HG03135 (cell line): ENCODE data around the gene TAP1.

ENCODE experiments used
- ATAC-seq: cut with Tn5 transposase; IDR thresholded peaks from one replicate; pipeline ENCODE4 v1.9.1; 2021; ENCODE audit warnings: mild to moderate bottlenecking, moderate library complexity; ENCODE audit not compliant: unreplicated experiment

TAP1 gene

DNA sequence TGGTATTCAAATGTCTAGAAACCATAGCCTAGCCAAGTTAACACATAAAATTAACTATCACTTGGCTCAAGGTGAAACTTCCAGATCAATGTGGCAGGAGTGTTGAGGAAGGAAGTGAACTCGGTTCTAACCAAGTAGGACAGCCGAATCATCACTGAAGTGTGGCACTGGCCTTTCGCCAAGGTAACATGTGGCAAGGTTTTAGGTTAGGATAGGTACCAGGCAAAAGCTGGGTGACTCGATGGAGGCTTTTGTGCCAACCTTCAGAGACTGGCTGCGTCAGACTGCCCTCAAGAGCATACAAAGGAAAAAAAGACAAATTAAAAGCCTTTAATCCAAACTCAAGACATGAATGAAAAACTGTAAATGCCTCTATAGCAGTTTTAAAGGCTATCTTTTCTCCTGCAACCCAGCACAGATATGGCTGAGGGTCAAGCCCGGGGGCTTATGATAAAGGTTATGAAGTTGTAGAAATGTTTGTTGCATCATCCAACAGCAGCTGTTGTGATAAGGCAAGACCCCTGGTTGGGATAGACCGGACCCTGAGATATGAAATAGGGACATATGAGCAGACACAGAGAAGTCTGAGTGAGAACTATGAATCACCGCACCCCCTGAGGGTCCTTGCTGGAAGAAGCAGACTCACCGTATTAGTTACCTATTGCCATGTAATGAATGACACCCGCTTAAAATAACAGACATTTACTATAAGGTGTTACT is 12.4 kb upstream of the TAP1 start:
- ATAC-seq = no peak

DNA sequence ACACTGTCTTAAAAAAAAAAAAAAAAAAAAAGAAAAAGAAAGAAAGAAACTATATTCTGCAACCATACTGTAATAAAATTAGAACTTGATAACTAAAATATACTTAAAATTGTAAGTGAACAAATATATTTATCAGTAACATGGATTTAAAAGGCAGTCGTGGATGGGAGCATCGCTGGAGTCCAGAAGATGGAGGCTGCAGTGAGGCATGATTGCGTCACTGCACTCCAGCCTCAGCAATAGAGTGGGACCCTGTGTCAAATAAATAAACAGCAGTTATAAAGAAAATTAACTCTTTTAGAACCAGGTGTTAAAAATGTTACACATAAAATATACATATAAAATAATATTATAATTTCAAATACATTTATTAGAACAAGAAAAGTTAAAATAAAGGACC is 9.2 kb upstream of the TAP1 start:
- no peak for ATAC-seq

DNA sequence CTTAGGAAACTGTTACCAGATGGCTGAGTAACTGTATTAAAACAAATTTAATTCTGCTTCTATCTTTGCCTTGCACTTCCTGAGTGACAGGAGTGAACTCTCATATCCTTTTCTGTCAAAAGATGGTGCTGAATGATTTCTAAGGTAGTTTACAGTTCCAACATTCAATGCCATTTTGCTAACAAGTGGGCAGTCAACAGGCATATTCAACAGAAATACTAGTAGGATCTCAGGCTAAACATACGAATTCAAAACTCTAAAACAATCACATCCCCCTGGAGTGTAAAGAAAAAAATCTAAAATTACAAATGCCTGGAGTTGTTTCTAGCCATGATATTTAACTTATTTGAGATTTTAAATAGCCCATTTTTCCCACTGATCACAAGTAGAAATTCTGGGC is 7.2 kb upstream of the TAP1 start:
- no peak for ATAC-seq

DNA sequence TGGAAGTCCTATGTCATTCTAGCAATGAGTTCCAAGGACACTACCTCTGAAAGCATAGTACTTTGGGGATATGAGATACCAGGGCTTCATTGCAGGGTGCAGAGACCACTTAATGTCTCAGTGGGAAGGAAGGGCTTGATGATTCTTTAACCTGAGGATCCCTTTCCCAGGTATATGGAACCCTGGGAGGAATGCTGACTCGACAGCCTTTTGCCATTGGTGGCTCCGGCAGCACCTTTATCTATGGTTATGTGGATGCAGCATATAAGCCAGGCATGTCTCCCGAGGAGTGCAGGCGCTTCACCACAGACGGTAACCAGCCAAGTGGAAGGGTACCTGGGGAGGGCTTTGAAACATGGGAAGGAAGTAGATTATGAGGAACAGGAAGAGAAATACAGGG is 4.7 kb upstream of the TAP1 start:
- ATAC-seq = no peak

DNA sequence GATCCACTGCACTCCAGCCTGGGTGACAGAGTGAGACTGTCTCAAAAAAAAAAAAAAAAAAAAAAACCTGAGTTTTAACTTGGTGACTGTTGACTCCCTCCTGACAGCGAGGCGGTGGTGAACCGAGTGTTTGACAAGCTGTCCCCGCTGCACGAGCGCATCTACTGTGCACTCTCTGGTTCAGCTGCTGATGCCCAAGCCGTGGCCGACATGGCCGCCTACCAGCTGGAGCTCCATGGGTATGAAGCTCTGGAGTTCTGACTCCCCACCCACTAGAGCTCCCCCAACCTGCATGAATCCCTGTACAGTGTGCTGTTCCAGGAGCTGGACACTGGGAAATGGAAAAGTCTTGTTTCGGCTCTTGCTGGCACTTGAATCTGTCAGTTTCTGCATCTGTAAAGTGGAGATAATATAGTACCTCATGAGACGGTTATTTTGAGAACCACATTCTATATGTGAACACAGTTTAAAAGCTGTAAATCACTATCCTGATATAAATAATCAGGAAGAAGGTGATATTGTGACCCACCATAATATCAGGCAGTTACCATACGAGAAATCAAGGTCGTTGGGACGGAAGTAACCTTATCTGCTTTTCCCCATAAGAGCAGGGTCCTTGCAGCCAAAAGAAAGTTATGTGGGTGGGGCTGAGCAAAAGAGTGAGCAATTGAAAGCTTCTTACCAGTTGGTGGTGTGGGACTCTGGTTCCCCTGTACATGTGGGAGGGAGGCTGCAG is 3.8 kb upstream of the TAP1 start:
- ATAC-seq = no peak

DNA sequence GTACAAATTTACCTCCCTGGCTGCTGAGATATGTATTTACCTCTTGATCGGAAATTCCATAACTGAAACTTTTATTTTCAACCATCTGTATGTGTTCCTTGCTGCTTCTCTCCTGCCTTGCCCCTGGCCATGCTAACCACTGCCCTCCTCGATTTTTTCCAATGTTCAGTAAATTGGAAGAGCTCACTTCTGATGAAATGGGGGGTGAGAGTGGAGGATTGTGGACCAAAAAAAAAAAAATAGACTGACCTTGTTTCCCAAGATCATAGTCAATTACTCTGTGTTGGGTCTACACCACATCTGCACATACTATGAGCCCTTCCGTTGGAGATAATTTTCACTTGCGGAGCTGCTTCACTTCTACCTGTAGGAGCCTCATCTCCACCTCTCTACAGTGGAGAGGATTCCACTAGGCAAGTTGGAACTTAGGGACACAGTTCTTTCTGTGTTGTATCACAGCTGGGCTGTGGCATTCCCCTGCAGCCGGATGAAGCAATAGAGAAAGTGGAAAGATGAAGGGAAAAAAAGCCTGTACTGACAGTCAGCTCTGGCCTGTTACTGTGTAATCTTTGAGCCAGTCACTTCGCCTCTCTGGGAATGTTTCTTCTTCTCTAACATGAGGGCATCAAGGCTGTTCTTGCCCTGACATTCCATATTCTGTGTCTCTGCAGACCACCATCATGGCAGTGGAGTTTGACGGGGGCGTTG is 2.1 kb upstream of the TAP1 start:
- no peak for ATAC-seq

DNA sequence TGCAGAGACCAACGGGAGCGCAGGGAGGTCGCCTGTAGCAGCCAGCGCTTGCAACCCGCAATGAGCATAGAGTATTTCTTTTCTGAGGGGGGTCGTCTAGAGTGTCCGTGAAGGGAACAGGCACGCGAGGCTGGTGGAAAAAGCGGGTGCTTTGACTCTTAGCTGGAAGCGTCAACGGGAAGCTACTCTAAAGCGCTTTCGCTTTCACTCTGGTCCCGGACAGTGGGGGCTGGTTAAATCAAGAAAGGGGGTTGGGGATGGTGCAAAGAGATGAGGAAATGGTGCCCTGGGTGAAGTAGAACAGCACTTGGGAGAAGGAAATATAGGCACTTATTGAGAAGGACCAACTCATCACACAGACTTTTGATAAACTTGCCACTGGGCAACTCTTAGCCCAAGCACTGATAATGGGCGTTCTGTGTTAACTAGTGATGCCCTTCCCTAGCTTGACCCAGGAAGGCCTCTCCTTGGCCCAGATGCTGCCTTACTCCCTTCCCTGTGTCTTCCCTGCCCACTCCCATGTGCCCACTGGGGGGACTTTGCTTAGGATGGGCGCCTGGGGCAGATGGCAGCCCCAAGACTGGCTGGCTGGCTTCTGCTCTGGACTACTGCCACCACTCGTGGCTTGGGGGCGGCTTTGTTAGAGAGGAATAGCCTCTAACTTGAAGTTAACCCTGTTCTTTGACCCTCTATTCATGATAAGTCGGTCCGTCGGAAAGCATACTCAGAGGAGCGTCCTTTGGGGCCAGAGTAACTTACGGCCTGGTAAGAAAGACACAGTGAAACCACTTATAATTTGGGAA is 1.1 kb upstream of the TAP1 start:
- ATAC-seq = peak; percentile 26

DNA sequence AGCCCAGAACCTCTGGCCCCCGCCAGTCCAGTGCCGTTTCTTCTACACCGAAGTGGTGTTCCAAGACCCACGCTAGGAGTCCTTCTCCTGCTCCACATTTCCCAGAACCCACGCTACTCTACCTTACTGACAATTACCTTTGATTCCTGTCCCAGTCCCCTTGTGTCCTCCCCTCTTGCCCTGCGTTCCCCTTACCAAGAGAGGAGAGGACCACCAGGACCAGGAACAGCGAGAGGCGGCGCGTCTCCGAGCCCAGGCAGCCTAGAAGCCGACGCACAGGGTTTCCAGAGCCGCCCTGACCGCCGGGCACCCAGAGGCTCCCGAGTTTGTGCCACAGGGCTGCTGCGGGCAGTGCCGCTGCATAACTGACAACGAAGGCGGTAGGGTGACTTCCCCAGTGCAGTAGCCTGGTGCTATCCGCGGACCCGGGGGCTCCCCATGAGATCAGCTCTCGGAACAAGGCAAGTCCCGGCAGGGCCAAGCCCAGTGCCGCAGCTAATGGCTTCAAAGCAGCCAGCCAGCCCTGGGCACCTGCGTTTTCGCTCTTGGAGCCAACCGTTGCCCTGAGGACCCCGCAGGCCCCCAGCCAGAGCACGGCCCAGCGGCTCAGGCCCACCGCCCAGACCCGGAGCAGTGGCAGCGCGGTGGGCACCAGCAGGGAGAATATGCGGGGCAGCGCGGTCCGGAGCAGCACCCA is 512 bp downstream of the TAP1 start:
- peak; percentile 20 for ATAC-seq

DNA sequence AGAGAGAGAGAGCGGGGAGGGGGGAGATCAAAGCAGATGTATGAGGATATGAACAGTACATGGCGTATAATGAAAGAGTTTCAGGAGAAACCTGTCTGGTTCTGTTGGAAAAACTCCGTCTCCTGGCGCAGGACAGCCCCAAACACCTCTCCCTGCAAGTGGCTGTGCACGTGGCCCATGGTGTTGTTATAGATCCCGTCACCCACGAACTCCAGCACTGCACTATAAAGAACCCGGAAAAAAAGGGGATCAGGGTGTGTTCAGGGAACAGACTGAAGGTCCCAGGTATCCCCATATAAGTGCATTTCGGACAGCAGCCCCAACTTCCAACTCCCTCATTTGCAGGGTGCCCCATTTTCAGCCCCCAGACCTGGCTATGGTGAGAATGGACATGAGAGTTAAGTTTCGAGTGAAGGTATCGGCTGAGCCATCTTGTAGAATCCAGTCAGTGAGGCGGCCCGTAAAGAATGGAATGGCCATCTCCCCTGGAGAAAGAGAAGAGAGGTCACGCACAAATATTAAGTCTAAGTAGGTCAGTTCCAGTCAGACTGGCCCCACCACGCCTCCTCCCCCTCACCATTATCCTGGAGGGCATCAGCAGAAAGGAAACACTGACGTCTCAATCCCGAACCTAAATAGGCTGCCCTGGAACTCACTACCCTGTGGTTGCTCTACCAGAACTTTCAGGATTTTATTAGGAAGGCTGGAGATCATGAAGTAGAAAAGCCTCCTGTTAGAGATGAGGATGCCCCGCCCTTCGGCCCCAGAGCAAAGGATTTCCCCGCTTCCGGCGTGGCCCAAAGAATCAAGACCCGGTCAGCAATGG is 1.3 kb downstream of the TAP1 start:
- ATAC-seq = no peak

DNA sequence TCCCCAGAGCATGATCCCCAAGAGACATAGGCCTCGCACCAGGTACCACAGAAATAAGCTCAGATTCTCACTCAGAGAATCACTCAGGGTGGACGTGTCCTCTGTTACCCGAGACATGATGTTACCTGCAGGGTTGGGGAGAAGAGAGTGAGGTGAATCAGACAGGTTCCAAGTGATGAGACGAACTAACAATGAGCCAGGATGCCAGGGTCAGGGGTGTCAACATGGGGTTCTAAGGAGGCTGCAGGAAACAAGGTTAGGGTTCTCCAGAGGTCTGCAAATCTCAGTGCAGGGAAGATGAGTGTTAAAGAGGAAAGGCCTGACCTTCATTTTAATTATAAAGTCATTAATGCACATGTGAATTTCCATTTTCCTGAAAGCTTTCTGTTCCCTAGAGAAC is 2.5 kb downstream of the TAP1 start:
- ATAC-seq = no peak

DNA sequence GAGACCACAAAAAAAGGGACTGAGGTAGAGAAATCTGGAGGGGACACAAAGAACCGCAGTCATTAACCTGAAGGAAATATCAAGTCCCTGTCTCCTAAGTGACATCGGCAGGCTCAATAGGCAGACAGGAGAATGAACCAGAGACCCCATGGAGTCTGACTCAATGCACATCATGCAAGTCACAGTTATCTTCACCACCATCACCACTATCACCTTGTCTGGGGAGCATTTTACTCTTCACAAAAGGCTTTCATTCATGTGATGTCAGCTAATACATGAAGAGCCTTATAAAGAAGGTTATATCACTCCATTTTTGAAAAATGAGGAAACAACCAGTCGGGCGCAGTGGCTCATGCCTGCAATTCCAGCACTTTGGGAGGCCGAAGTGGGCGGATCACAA is 4.4 kb downstream of the TAP1 start:
- ATAC-seq = no peak

DNA sequence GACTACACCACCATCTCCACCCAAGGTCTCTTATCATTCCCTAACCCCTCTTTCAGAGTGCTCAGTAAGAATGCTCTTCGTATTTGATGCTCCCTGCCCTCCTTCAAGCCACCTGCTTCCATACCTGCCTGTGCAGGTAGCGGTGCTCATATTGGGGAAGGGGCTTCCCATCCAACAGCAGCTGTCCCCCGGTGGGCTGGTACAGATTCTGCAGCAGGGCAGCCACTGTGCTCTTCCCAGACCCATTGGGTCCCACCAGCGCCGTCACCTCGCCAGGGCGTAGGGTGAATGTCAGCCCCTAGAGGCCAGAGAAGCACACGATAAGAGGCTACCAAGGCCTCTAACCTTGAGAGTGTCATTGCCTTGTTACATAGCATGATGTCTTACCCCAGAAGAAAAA is 5.7 kb downstream of the TAP1 start:
- no peak for ATAC-seq

DNA sequence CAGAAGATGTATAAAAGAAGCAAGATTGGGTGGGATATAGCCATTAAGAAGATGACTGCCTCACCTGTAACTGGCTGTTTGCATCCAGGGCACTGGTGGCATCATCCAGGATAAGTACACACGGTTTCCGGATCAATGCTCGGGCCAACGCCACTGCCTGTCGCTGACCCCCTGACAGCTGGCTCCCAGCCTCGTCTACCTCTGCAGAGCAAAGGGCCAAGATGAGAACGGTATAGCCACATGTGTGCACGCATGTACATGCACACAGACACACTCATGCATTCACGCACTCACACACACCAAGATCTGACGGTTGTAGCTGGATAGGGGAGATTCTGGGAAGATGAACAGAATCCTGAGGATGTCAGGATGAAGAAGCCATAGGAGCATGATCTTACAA is 6.5 kb downstream of the TAP1 start:
- no peak for ATAC-seq

DNA sequence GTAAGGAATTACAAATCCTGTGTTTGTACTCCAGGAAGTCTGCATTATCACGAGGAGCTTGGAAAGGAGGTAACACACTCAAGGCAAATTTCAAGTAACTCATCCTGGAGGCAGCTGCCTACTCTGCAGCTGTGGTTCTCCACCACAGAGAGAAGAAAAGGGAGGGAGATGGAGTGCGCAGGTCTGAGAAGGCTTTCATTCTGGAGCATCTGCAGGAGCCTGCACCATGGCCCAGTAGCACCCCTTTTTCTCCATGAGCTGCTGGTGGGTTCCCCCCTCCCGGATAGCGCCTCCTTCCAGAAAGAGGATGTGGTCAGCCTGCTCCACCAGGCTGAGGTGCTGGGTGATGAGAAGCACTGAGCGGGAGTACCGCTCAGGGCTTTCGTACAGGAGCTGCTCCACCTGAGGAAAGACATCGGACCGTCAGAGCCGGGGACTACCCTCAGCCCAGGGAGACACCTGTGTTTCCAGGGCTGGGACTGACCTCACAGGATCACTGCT is 8.1 kb downstream of the TAP1 start:
- ATAC-seq = no peak

DNA sequence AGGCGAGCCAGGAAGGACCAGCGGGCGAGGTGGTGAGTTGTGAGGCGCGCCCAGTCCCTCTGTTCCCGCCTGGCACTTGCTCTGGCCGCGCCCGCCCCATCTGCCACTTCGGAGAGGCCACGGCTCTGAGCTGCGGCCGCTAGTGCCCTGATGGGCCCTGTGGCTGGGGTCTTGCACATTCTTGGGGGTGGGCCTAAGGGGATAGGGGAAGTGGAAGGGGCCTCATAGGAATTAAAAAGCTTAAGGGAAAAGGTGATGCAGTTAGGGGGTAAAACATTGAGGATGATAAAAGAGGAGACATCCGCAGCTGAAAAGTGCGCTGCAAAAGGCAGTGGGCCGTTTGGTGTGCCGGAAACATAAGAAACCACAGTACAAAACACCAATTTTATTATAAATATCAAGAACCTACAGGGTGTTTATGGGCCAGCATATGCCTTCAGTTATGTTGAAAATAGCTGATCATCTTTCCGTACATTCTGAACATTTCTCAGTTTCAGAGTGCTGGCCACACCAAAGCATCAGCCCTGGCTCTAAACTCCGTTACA is 8.6 kb downstream of the TAP1 start:
- ATAC-seq = no peak

DNA sequence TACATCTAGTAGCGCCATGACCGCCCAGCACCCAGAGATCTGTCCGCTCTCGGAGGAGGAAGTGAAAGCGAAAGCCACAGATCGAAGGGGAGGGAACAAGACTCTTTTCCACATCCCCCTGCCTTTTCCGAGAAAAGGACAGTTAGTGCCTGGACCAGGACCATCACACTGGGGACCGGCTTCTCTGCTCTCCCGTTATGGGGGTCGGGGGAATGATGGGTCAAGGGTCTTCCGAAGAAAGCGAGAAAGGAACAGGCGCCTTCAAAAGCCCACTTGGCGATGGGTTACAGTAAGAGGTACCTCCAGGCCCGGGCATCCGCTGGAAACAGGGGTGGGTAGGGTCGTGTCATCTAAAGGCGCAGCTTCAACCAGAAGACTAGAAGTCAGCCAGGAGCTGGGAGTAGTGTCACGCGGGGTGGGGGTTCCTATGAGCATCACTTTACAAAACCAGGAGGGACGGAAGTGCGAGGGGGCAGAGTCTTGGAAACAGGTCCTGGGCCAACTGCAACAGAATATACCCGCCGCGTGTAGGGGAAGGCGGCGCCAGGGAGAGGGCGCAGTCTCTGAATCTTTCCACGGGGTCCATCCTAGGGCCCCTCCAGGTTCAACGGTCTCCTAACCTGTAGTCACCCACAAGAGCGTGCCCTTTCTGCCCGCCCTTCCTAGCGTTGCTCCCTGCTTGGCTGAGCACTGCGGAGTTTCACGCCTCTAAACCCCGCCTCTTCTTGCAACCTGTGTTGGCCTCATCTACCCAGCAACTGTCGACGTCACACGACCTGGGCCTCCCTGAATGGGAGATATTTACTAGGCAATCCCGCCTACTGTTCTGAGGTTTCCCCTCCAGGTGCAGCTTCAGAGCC is 9.3 kb downstream of the TAP1 start, which contains the start of gene PSMB8:
TSS of gene PSMB8 (minus strand) at position 69 of the 860 bp plus-strand sequence. CDS start at position 18, 51 bp downstream.
- peak; percentile 71 for ATAC-seq

DNA sequence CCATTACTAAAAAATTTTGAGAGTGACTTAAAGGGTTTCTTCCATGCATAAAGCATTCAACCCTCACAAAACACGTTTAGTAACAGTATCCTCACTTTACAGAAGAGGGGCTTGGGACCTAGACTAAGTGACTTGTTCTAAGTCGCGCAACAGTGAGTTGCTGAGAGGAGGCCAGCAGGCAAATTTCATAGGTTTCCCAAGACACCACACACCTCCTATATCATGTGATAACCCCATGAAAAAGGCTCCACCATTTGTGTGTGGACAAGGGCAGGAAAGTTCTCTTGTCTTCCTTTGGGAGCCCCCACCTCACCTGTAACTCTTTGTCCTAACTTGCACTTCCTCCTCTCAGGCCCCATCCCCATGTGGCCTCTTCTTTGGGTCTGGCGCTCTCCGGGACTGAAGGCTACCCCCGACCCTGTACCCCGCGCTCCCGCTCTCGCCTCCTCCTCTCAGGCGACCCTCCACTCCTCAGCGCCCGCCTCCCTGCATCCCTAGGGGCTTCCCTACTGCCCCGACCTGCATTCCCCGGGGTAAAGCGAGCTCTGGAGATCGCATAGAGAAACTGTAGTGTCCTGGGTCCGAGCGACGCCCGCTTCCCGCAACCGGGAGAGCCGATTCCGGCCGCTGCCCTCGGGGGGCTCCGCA is 10.0 kb downstream of the TAP1 start:
- no peak for ATAC-seq

DNA sequence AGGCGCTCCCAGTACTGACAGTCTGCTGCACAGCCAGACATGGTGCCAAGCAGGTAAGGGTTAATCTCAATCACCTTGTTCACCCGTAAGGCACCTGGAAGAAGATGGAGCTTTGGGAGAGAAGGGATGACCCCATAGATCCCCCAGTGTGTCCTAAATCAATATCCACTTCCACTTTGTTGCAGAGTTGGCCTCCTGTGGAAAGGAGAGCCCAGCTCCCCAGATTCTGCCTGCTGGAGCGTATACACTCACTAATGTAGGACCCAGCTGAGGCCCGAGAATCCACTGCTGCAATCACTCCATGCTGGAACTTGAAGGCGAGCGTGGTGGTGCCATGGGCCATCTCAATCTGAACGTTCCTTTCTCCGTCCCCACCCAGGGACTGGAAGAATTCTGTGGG is 10.8 kb downstream of the TAP1 start:
- ATAC-seq = no peak
